Right lobe of liver (tissue), 6 donors: ENCODE measurements around the gene KLHL2. TPM values are rescaled to one million over a fixed set of nuclear protein-coding genes. Genes with fewer than 3 reads are reported as not detected.
A peak's percentile ranks its signal among the peaks of the same experiment; 100 is the strongest.

Source experiments
- ATAC-seq, 4 donors: fragments of 200-7000 bp; cut with Tn5 transposase; one replicate each; pipeline ENCODE4 v1.9.1; 2020; ENCODE audit warnings: mild to moderate bottlenecking in 4 of 4, moderate library complexity in 4 of 4
- DNase-seq, 3 donors: peaks; one replicate each; pipeline ENCODE4 v3.0.0-alpha.2; 2020
- H3K27ac ChIP-seq, 3 donors: fragments of 200-600 bp; one replicate each; pipeline ENCODE4 v1.8.0; 2022
- H3K27me3 ChIP-seq, 2 donors: fragments of 200-600 bp; one replicate each; pipeline ENCODE4 v1.8.0; 2022
- H3K36me3 ChIP-seq, 4 donors: fragments of 200-600 bp; sonication (generic) in 1 of 4; one replicate each; pipeline versions ENCODE4 v1.5.1 to v1.8.0; 2017 to 2022; ENCODE audit warnings: control low read depth in 1 of 4
- H3K4me1 ChIP-seq, 4 donors: fragments of 200-600 bp; sonication (generic) in 1 of 4; one replicate each; pipeline versions ENCODE4 v1.5.1 to v1.8.0; 2017 to 2022; ENCODE audit warnings: control low read depth in 1 of 4
- H3K4me3 ChIP-seq, 3 donors: fragments of 200-600 bp; one replicate each; pipeline ENCODE4 v1.8.0; 2022
- H3K9me3 ChIP-seq, 4 donors: fragments of 200-600 bp; sonication (generic) in 1 of 4; one replicate each; pipeline versions ENCODE4 v1.5.1 to v1.8.0; 2017 to 2022; ENCODE audit warnings: control low read depth in 1 of 4
- CTCF ChIP-seq, 4 donors: fragments of 200-600 bp in 3 of 4; fragments of 450-650 bp in 1 of 4; IDR thresholded peaks; one replicate each; pipeline versions ENCODE4 v1.5.1 to v1.8.0; 2016 to 2022; ENCODE audit warnings: antibody characterized with exemption in 4 of 4, mild to moderate bottlenecking in 2 of 4
- POLR2A ChIP-seq: fragments of 450-650 bp; IDR thresholded peaks from one replicate; pipeline ENCODE4 v1.6.1; 2017; ENCODE audit warnings: antibody characterized with exemption, mild to moderate bottlenecking
- WGBS: methylation state at CpG from one replicate; pipeline ENCODE4 v1.1.6; 2018; ENCODE audit warnings: low coverage, low lambda C conversion rate; ENCODE audit not compliant: insufficient coverage; ENCODE audit errors: missing lambda C conversion rate; 5-methylcytosine and 5-hydroxymethylcytosine counted together
- intact Hi-C, 2 donors: fragments of 100-400 bp; cut with DNase I; formaldehyde crosslinking; loops; one replicate each; pipeline versions ENCODE4 v1.11.2 to v1.14.1; 2022
- total RNA-seq, 6 experiments: library from RNA; depleted of rRNA in 2 of 6; stranded (reverse); fragments of >200 nt in 2 of 6; fragmentation: NEBNext Ultra II Directional in 3 of 6; extraction: Animal tissue kit (Norgen Biotek cat#: 25700) in 3 of 6; gene quantifications; one replicate each; pipeline versions ENCODE4 v1.1.0 to v1.2.4, GENCODE V29; 2016 to 2023
- donor health status: DM: no; HTN: yes; CAD: no.
- donor health status: DM: no; HTN: no; CAD: no.
- donor health status: DM: no; HTN: no; CAD: no.
- donor health status: DM: no; HTN: yes; CAD: no.
- donor health status: DM: no; HTN: yes; CAD: no.

The KLHL2 gene
- total RNA-seq, 6 experiments from 2014 or later: 15.6 to 25.3 (median 20.3) TPM

DNA sequence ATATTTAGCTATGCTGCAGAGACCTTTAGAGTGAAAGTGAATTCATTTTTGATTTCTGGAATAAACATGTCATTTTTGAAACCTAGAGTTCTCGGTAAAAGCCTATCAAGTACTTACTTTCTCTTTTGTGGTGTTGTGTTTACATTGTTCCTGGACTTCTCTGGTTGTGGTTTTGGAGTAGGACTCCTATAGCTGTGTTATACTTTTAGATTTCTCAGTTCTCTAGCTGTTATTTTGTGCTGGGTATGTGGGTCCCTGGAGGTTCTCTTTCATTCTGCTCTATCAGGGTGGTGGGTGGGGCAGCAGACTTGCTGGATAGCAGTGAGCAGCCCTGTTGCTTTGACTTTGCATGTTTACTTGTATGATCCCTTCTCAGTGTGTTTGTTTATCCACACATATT lies 94.5 kb downstream of the KLHL2 start:
- Histone ChIP-seq H3K27ac (peak overlapping the region; percentile 47 to 78 (median 77)), H3K4me3 (peak overlapping the region in 2 of 3 donors; percentile 34 to 37), H3K36me3 (peaks cover 0 to 2% (median 0%) of the 10 kb centered on the region in 4 donors), H3K4me1 (peaks cover 0 to 15% (median 4%) of the 10 kb centered on the region in 4 donors), H3K9me3 (no peaks in the 10 kb centered on the region), H3K27me3 (no peaks in the 10 kb centered on the region)
- DNase-seq: no peak
- TF ChIP-seq CTCF (IDR thresholded peaks at IDR 0.05) (no peak), POLR2A (no peak)
- 0% methylated on average over 1 of the region's 1 CpG for WGBS
- intact Hi-C loops: no loop called here
- ATAC-seq: peak; percentile 79 to 91 (median 84)

DNA sequence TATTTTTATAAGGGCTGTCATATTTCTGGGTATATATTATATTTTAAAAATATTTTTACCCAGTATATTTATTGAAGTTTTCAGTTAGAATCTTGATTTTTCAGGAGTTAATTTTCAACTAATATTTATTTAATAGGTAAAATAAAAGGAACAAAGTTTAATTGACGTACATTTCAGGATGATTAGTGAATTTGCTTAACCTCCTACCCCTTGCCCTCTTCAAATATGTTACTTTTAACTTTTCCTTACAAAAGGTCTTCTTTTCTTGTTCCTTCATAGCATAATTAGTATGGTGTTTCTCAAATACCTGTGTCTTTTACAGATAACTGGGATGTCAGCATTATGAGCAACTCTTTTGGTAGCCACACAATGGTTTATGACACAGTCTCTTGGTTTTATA lies 95.3 kb downstream of the KLHL2 start:
- H3K27ac ChIP-seq: peak overlapping the region; percentile 47 to 78 (median 77)
- intact Hi-C loops: no loop called here
- WGBS: 35% methylated on average over 1 of the region's 1 CpG
- peaks cover 0 to 12% (median 4%) of the 10 kb centered on the region in 4 donors for H3K4me1 ChIP-seq
- H3K36me3 ChIP-seq: peaks cover 0 to under 1% (median 0%) of the 10 kb centered on the region in 4 donors
- H3K4me3 ChIP-seq: peak overlapping the region in 2 of 3 donors; percentile 34 to 37
- no peaks in the 10 kb centered on the region for H3K9me3 ChIP-seq
- TF ChIP-seq POLR2A: no peak
- no peak for TF ChIP-seq CTCF (IDR thresholded peaks at IDR 0.05)
- H3K27me3 ChIP-seq: no peaks in the 10 kb centered on the region
- ATAC-seq (peak in 3 of 4 donors; percentile 30 to 52 (median 44)), DNase-seq (no peak)

DNA sequence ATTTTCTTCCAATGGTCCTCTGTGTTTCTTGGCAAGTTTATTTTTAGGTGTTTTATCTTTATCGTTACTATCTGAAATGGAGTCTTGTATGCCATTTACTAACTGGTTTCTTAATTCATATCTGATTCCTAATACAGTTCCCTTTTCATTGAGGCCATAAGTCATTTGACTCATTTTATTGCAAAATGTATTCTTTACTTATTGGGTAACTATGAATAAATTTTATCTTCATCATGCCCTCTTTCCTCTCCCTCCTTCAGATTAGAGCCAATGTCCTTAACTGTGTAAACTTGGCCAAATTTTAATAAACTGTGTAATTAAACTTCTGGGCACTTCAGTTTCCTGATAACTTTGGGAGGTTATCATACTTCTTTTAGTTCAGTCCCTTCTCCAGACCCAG lies 100.8 kb downstream of the KLHL2 start:
- DNase-seq: no peak
- Histone ChIP-seq H3K4me3 (no peak overlapping the region), H3K9me3 (no peaks in the 10 kb centered on the region), H3K27ac (no peak overlapping the region), H3K4me1 (peaks cover 0 to 5% (median 2%) of the 10 kb centered on the region in 4 donors), H3K27me3 (no peaks in the 10 kb centered on the region), H3K36me3 (peaks cover 0 to 7% (median 2%) of the 10 kb centered on the region in 4 donors)
- 11% methylated on average over 1 of the region's 1 CpG for WGBS
- peak in 3 of 4 donors; percentile 43 to 68 (median 47) for ATAC-seq
- TF ChIP-seq CTCF (IDR thresholded peaks at IDR 0.05) (no peak), POLR2A (no peak)
- intact Hi-C loops: no loop called here

GRCh38 chr4:165308606-165309005 lies 101.2 kb downstream of the KLHL2 start:
- Histone ChIP-seq H3K27me3 (no peaks in the 10 kb centered on the region), H3K4me3 (no peak overlapping the region), H3K36me3 (peaks cover 0 to 7% (median 2%) of the 10 kb centered on the region in 4 donors), H3K4me1 (peaks cover 0 to 1% (median under 1%) of the 10 kb centered on the region in 4 donors), H3K27ac (no peak overlapping the region), H3K9me3 (no peaks in the 10 kb centered on the region)
- ATAC-seq (no peak), DNase-seq (no peak)
- TF ChIP-seq POLR2A: no peak
- TF ChIP-seq CTCF (IDR thresholded peaks at IDR 0.05): no peak
- intact Hi-C loops: no loop called here
- 95% methylated on average over 2 of the region's 2 CpGs for WGBS
